NCI-H748 treated with DMSO at 0.1 percent for 48 hours (cell line): ENCODE data around the gene ZNF618.

ENCODE experiments used
- DNase-seq: peaks from one replicate; lab custom pipeline; 2025; lab: John Stamatoyannopoulos, UW

Gene ZNF618

GRCh38 chr9:113876151-113876992, at the start of gene ZNF618:
Gene ZNF618 (plus strand): TSS chr9:113876309. CDS start chr9:113876381, 72 bp downstream.
- no peak for DNase-seq

- no peak for DNase-seq
Observed at GRCh38 chr9:113828221-113828620, 47.9 kb upstream of the ZNF618 start.

GRCh38 chr9:113837334-113837733, 38.8 kb upstream of the ZNF618 start:
- DNase-seq = no peak

- no peak for DNase-seq
Observed at GRCh38 chr9:113842086-113842485, 34.0 kb upstream of the ZNF618 start.

GRCh38 chr9:113844466-113844865, 31.6 kb upstream of the ZNF618 start:
- no peak for DNase-seq

GRCh38 chr9:113851359-113851758, 24.8 kb upstream of the ZNF618 start:
- no peak for DNase-seq

GRCh38 chr9:113851873-113852272, 24.2 kb upstream of the ZNF618 start:
- DNase-seq = no peak

GRCh38 chr9:113853333-113853732, 22.8 kb upstream of the ZNF618 start:
- no peak for DNase-seq

GRCh38 chr9:113854310-113854709, 21.8 kb upstream of the ZNF618 start:
- no peak for DNase-seq

- DNase-seq = no peak
Observed at GRCh38 chr9:113857875-113858274, 18.2 kb upstream of the ZNF618 start.

GRCh38 chr9:113858282-113858681, 17.8 kb upstream of the ZNF618 start:
- no peak for DNase-seq

GRCh38 chr9:113863345-113863744, 12.8 kb upstream of the ZNF618 start:
- no peak for DNase-seq

- DNase-seq = no peak
Observed at GRCh38 chr9:113868501-113868900, 7.6 kb upstream of the ZNF618 start.

GRCh38 chr9:113872485-113873143, 3.5 kb upstream of the ZNF618 start:
- DNase-seq = no peak

- DNase-seq = no peak
Observed at GRCh38 chr9:113873446-113873845, 2.7 kb upstream of the ZNF618 start.

- no peak for DNase-seq
Observed at GRCh38 chr9:113873926-113874325, 2.2 kb upstream of the ZNF618 start.

GRCh38 chr9:113875459-113876150, 504 bp upstream of the ZNF618 start:
- no peak for DNase-seq

- DNase-seq = peak; percentile 21
Observed at GRCh38 chr9:113876993-113877368, 872 bp downstream of the ZNF618 start.

- no peak for DNase-seq
Observed at GRCh38 chr9:113879318-113879717, 3.2 kb downstream of the ZNF618 start.

GRCh38 chr9:113879911-113880310, 3.8 kb downstream of the ZNF618 start:
- DNase-seq = no peak

- DNase-seq = no peak
Observed at GRCh38 chr9:113882181-113882580, 6.1 kb downstream of the ZNF618 start.

- no peak for DNase-seq
Observed at GRCh38 chr9:113882636-113883164, 6.6 kb downstream of the ZNF618 start.
